GM13976 (cell line): ENCODE measurements around the gene RNF175.

Source experiments
- DNase-seq: peaks from one replicate; pipeline ENCODE4 v3.0.0; 2012; ENCODE audit warnings: low spot score
- CTCF ChIP-seq: IDR thresholded peaks from 2 replicates; pipeline ENCODE4 v1.5.1; 2012; ENCODE audit warnings: borderline replicate concordance, mild to moderate bottlenecking; ENCODE audit not compliant: insufficient read depth; ENCODE audit errors: extremely low read depth, missing control alignments, control extremely low read depth
- in situ Hi-C: fragments of 300-500 bp; cut with MboI; formaldehyde crosslinking; loops from one replicate; pipeline ENCODE4 v1.12.0; 2022; ENCODE audit warnings: low sequenced_read_pairs, mixed read lengths, inconsistent platforms; ENCODE audit not compliant: unreplicated experiment

Gene RNF175

GRCh38 chr4:153728660-153729059 is 31.2 kb downstream of the RNF175 start:
- TF ChIP-seq CTCF = no peak
- in situ Hi-C loops = no loop called here
- DNase-seq = no peak

GRCh38 chr4:153728151-153728550 is 31.7 kb downstream of the RNF175 start:
- in situ Hi-C loops = no loop called here

GRCh38 chr4:153725831-153726154 is 34.0 kb downstream of the RNF175 start:
- in situ Hi-C loops = no loop called here
- DNase-seq = no peak
- no peak for TF ChIP-seq CTCF

More at GRCh38 chr4:153728151-153728550, 31.7 kb downstream of the RNF175 start:
- no peak for TF ChIP-seq CTCF
- DNase-seq = no peak

- TF ChIP-seq CTCF = no peak
Observed at GRCh38 chr4:153725136-153725830, 34.5 kb downstream of the RNF175 start.

GRCh38 chr4:153724606-153725005 is 35.2 kb downstream of the RNF175 start:
- DNase-seq = no peak
- in situ Hi-C loops = no loop called here
- TF ChIP-seq CTCF = no peak

More at GRCh38 chr4:153725136-153725830, 34.5 kb downstream of the RNF175 start:
- in situ Hi-C loops = no loop called here
- DNase-seq = no peak

GRCh38 chr4:153722036-153722435 is 37.8 kb downstream of the RNF175 start:
- no peak for DNase-seq
- in situ Hi-C loops = no loop called here
- no peak for TF ChIP-seq CTCF
